HG03571 (cell line): ENCODE measurements around the gene BOK.

Source experiments
- ATAC-seq: cut with Tn5 transposase; IDR thresholded peaks from one replicate; pipeline ENCODE4 v1.9.1; 2021; ENCODE audit not compliant: unreplicated experiment

Gene BOK

GRCh38 chr2:241618829-241619228, 60.3 kb downstream of the BOK start:
- ATAC-seq: no peak

- ATAC-seq: no peak
Observed at GRCh38 chr2:241619597-241620418, 61.3 kb downstream of the BOK start.

- ATAC-seq: no peak
Observed at GRCh38 chr2:241620419-241620769, 61.8 kb downstream of the BOK start.
